ENCODE measurements around the gene GLB1L.
A peak's percentile ranks its signal among the peaks of the same experiment; 100 is the strongest.

Gene GLB1L

DNA sequence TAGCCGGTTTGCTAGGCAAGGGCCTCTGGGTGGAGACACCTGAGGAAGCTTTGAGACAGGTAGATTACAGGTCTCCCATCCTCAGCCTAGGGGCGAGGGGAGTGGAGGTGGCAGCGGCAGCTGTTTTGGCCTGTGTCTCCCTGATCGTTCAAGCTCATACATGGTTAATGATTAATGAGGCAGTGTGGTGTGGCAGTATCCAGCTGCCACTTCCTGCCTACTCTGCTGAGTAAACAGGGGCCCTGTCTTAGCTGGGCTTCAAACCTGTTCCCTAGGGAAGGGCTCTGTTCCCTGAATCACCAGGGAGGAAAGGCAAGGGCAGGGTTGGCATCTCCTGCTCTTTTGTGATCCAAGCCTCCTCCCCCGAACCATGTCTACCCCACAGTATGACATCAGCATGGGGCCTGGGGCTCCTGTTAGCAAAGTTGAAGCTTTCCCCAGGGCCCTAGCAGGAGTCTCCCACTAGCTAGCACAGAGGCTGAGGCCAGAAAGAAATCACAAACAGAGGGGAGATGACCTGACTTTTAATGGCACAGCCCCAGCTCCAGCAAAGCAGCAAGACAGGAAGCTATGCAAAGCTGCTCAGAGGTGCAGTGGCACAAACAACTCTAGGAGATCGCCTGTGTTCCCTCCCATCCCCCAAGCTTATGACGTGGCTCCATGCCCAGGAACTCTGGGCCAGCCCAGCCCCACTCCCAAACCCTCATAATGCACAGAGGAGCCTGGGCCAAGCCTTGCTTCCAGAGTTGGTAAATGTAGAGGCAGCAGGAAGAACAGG, 4.1 kb upstream of the GLB1L start:
- peak; percentile 34 for DNase-seq (ENCODE audit: low read depth)
- in situ Hi-C loops (cut with HindIII; ENCODE audit: low sequenced_read_pairs) = loop anchor here (10.0 kb wide), 1 partner anchor 115 kb away; no protein-coding TSS in a partner anchor
- TF ChIP-seq, protein P1, sequence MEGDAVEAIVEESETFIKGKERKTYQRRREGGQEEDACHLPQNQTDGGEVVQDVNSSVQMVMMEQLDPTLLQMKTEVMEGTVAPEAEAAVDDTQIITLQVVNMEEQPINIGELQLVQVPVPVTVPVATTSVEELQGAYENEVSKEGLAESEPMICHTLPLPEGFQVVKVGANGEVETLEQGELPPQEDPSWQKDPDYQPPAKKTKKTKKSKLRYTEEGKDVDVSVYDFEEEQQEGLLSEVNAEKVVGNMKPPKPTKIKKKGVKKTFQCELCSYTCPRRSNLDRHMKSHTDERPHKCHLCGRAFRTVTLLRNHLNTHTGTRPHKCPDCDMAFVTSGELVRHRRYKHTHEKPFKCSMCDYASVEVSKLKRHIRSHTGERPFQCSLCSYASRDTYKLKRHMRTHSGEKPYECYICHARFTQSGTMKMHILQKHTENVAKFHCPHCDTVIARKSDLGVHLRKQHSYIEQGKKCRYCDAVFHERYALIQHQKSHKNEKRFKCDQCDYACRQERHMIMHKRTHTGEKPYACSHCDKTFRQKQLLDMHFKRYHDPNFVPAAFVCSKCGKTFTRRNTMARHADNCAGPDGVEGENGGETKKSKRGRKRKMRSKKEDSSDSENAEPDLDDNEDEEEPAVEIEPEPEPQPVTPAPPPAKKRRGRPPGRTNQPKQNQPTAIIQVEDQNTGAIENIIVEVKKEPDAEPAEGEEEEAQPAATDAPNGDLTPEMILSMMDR (IDR thresholded peaks at IDR 0.05; ENCODE audit: low read depth, low read length, missing control alignments) = no peak
- no peak overlapping the region for H3K4me3 ChIP-seq (ENCODE audit: low read depth, low read length)

DNA sequence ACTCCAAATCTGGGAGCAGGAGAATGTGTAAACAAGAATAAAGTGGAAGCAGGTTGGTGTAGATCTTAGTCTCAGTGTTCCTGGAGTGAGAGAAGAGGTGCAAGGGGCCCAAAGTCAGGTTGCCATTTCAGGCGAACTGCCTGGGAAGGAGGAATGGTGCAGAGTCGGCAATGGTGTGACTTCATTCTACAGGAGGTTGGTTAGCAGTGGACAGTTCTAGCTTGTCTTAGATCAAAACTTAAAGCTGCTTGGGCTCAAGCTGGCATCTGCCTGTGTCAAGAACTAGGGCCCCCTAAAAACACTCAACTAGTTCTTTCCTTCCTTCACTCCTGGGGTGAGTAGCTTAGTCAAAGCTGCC, 3.6 kb upstream of the GLB1L start:
- TF ChIP-seq, protein P1 (IDR thresholded peaks at IDR 0.05; ENCODE audit: low read depth, low read length, missing control alignments) = no peak
- no peak overlapping the region for H3K4me3 ChIP-seq (ENCODE audit: low read depth, low read length)
- DNase-seq (ENCODE audit: low read depth) = no peak
- in situ Hi-C loops (cut with HindIII; ENCODE audit: low sequenced_read_pairs) = loop anchor here (10.0 kb wide), 1 partner anchor 116 kb away; no protein-coding TSS in a partner anchor

DNA sequence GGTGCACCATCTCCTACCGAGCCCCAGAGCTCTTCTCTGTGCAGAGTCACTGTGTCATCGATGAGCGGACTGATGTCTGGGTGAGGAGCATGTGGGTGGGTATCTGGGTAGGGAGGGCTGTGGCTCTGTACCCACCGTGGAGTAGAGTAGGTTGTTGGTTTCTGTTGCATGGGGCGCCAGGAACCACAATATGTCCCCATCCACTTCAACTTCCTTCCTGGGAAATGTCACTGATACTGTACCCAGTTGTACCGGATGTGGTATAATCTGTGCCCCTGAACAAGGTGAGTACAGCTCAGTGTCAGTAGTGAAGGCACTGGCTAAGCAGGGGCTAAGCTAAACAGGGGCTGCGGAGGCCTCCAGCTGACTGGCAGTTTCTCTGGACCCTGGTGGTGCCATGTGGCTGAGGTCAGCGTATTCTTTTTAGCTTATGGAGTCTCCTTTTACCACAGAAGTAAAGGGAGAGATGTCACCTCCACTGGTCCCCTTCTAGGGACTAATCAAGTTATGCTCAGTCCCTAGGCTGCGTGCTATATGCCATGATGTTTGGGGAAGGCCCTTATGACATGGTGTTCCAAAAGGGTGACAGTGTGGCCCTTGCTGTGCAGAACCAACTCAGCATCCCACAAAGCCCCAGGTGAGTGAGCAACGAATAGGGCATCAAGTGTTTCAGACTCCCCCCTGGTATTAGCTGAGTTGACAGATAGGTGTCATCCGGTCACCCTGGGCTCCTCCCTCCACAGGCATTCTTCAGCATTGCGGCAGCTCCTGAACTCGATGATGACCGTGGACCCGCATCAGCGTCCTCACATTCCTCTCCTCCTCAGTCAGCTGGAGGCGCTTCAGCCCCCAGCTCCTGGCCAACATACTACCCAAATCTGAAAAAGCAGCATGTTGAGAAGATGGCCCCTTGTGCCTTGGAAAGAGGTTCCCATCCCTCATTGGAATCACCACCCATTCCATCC, 2.7 kb upstream of the GLB1L start:
- no peak for DNase-seq (ENCODE audit: low read depth)
- TF ChIP-seq, protein P1 (IDR thresholded peaks at IDR 0.05; ENCODE audit: low read depth, low read length, missing control alignments) = no peak
- in situ Hi-C loops (cut with HindIII; ENCODE audit: low sequenced_read_pairs) = loop anchor here (10.0 kb wide), 1 partner anchor 117 kb away; no protein-coding TSS in a partner anchor
- no peak overlapping the region for H3K4me3 ChIP-seq (ENCODE audit: low read depth, low read length)

DNA sequence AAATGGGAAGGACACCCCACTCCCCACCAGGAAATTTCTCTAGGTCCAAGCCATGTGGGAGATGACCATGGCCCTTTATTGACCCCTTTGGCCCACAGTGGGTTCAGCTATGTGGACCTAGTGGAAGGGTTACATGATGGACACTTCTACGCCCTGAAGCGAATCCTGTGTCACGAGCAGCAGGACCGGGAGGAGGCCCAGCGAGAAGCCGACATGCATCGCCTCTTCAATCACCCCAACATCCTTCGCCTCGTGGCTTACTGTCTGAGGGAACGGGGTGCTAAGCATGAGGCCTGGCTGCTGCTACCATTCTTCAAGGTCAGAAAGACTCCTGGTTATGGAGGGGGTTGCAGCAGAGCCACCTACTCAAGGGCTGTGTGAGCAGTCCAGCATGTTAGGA, 1.3 kb upstream of the GLB1L start:
- in situ Hi-C loops (cut with HindIII; ENCODE audit: low sequenced_read_pairs) = loop anchor here (10.0 kb wide), 1 partner anchor 118 kb away; no protein-coding TSS in a partner anchor
- no peak overlapping the region for H3K4me3 ChIP-seq (ENCODE audit: low read depth, low read length)
- TF ChIP-seq, protein P1 (IDR thresholded peaks at IDR 0.05; ENCODE audit: low read depth, low read length, missing control alignments) = no peak
- DNase-seq (ENCODE audit: low read depth) = no peak

DNA sequence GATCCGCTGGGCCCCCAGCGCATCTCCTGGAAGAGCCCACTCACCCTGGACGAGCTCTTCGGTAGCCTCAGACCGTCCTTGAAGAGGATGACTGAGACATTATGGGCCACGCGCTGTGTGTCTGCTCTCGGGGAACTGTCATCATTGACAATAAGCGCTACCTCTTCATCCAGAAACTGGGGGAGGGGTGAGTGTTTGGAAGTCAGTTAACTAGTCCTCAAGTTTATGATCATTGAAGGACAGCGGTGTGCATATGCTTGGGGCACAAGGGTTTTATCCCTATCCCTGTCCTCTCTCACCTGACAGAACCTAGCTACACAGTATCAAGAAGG, 621 bp upstream of the GLB1L start:
- DNase-seq (ENCODE audit: low read depth) = no peak
- in situ Hi-C loops (cut with HindIII; ENCODE audit: low sequenced_read_pairs) = loop anchor here (10.0 kb wide), 1 partner anchor 119 kb away; no protein-coding TSS in a partner anchor

DNA sequence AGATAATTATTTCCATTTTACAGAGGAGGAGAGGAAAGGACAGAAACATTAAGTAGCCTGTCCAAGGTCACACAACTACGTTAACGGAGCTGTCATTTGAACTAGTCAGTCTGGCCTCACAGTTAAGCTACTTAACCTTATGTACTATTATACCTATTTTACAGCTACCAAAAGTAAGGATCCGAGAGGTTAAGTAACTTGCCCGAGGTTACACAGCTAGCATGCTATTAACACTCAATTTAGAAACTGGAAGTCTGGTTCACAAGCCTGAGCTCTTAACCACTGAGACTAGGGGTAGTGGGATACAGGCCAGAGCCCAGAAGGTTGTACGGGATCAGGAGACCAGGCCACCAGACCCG, 476 bp downstream of the GLB1L start:
- no peak for DNase-seq (ENCODE audit: low read depth)
- TF ChIP-seq, protein P1 (IDR thresholded peaks at IDR 0.05; ENCODE audit: low read depth, low read length, missing control alignments) = no peak
- in situ Hi-C loops (cut with HindIII; ENCODE audit: low sequenced_read_pairs) = loop anchor here (10.0 kb wide), 1 partner anchor 120 kb away; no protein-coding TSS in a partner anchor
- H3K4me3 ChIP-seq (ENCODE audit: low read depth, low read length) = peak overlapping the region; percentile 91

More for the DNA sequence above, 621 bp upstream of the GLB1L start:
- peak overlapping the region; percentile 91 for H3K4me3 ChIP-seq (ENCODE audit: low read depth, low read length)
- TF ChIP-seq, protein P1 (IDR thresholded peaks at IDR 0.05; ENCODE audit: low read depth, low read length, missing control alignments) = no peak

All from astrocyte of the cerebellum (primary cell).